NCI-H2196 (cell line): ENCODE measurements around the gene RNF6.
"Not testable (repeated sequence)": the region's sequence is repeated elsewhere in the genome, so short reads cannot be mapped to it uniquely, and the experiment has no call there.

Source experiments
- DNase-seq: peaks from one replicate; lab custom pipeline; 2025; ENCODE audit not compliant: unreplicated experiment; lab: John Stamatoyannopoulos, UW

The RNF6 gene

DNA sequence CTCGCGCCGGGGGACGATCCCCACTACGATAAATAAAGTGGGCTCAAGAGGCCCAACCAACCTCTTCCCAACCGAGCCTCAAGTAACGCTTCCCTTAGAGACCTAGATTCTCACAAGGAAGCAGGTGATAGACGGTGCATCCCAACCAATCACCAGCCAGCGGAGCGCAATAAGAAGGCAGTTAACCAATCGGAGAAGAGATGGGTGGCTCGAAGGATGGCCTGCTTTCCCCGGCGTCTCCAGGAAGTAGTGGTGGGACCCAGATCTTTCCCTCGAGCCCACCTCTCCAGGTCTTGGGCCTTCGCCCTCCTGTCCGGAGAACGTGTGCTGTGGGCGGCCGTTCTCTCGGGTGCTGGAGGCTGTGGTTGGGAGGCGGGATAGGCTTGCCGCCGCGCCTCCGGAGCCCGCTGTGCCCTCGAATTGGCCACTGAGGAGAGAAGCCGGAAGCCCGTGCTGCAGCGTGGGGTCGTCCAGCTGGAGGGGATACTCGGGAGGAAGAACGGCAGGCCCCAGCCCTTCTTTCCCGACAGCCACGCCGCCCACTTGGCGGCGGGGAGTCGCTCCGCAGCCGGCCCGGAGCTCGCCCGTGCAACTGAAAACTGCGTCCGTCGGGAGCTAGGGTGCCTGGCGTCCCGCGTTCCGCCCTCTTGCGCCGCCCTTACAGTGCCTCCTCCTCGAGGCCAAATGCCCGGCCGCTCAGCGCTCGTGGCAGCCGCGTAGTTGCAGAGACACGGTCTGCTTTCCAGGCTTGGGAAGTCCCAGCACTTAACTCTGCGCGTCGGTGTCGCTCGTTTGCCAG is at the start of gene RNF6:
TSS of gene RNF6 (minus strand) at position 594 of the 799 bp plus-strand sequence. CDS start 2,665 bp downstream, outside the sequence.
- peak; percentile 79 for DNase-seq

GRCh38 chr13:26270707-26271106 is 48.6 kb upstream of the RNF6 start:
- DNase-seq, result no peak

DNA sequence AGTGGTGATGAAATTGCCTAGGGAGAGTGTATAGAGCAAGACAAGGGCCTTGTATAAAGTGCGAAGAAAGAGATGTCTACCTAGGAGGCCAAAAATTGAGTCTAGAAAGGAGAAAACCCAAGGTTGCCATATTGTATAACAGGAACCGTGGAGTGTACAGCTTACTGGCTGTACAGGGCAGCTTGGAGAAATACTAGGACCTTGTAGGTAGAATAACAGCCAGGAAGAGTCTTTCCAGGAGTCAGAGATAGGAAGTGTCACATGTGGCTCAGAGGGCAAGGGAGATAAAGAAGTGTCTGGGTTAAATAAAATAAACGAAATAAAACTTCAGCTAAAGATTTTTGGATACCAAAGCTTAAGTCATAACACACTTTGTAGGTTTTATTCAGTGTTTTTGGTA is 44.2 kb upstream of the RNF6 start:
- DNase-seq, result no peak

DNA sequence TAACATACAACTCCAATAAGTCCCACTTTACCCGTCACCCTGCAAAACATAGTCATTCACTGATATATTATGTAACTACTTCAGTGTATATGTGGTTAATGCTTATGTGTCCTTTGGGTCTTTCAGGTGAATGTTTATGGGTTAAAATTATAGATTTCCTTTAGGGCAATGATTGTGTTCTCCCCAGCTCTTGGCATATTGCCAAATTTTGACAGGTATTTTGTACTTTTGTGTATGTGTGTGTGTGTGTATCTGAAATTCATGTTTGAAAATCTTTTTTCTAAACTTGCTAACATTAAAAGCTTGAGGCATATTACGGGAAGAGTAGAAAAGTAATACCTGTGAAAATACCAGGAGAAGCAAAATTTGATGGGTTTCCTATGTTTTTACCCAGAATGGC is 40.0 kb upstream of the RNF6 start:
- no peak for DNase-seq

GRCh38 chr13:26259634-26260033 is 37.5 kb upstream of the RNF6 start:
- DNase-seq, result no peak

DNA sequence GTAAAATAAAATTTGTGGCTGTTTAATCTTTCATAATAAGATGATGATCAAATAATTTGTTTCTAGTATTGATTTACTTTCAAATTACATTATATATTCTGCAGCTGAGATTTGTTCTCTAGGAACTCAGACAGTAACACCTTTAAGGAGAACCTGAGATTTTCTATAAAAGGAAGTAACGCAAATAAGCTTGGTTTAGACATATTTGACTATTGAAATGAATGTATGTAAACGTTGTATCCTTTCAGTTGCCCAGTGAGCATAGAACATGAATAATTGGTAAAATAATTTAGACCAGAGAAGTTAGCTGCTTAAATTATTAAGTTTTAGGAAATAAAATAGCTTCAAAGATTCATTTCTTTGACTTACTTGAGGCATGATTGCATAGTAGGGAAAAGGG is 34.9 kb upstream of the RNF6 start:
- DNase-seq, result no peak

DNA sequence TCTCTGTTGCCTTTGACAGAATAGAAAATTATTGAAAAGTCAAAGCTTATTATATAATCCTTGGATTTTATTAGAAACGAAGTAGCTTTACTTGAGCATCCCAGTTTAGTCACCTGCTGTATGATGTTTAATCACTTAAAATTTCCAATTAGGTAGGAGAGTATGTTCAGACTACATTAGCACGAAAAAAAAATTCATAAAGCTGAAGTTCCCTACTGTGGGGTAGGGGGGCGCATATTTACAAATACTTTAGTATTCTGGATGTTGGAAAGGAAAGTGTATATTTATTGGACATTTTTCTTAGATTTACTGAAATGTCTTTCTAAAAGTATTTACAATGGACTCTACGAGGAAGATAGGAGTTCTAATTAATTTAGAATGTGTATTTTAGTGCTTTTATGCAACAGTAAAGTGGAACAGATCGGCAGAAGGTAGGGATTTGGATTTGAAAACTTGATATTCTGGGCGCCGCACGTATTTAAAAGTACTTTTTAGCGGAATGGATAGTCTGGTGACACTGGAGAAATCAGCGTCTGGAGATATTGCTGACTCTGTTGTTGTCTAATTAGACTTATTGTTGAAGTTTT is 33.7 kb upstream of the RNF6 start:
- DNase-seq, result no peak

DNA sequence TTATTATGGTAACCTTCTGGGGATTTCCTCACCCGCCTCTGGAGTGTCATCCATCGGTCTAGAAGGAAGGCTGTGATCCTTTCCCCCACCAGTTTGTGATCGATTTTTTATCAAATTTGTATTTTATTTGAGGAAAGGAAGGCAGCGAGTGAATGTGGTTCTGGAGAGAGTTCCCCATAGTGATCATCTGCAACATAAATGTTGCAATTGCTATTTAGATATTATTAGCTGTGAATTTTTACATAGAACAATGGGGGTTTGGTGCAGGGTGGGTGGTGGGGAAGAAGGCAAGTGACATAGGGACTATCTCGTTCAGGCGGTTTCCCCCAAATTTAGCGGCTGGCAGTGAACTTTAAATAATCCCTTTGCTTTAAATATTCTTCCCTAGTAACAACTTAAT is 33.0 kb upstream of the RNF6 start:
- no peak for DNase-seq

DNA sequence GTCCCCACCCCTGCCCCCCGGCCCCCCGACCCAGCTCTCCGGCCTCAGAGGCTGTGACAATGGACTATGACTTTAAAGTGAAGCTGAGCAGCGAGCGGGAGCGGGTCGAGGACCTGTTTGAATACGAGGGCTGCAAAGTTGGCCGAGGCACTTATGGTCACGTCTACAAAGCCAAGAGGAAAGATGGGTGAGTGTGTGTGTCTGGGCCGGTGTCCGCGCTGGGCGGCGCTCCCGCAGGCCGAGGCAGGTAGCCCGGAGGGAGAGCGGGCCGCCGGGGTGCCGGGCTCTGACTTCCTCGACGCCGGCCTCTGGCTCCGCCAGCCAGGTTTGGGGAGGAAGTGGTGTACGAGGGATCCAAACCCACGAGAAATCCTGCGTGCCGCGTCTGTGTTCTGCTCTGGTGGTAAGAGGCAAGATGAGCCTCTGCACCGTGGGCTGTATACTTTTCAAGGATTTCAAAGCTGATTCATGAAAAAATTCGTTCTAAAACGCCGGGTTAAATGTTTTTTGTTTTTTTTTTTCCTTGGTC is 32.5 kb upstream of the RNF6 start:
- DNase-seq, result peak; percentile 3

DNA sequence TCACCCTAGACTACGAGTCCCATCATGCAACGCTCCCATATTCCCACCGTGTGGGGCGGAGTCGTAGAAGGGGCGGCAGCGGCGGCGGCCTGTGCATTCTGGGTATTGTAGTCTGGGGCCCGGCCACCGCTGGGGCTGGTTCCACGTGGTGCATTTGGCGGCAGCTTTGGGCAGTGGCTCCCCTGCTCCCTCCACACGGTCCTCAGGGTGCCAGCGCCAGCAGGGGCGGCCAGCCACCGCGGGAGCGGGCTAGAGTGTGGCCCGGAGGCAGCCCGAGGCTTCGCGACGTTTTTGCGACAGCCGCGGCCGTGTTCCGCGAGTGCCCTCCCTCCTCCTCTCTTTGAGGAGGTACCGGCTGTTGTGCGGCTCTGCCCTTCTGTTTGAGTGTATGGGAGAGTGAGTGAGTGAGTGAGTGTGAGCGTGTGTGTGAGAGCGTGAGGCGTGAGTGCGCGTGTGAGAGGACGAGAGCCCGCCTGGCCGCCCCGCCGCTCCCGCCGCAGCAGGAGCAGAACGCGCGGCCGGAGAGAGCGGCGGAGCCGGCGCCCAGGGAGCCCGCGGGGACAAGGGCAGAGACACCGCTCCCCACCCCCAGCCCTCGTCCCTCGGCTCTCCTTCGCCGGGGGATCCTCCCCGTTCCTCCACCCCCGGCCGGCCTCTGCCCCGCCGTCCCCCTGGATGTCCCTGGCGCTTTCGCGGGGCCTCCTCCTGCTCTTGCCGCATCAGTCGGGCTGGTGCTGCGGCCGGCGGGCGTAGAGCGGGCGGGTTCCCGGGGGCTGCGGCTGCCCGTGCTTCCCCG is 31.9 kb upstream of the RNF6 start, which contains the start of gene CDK8:
TSS of gene CDK8 (plus strand) at position 343 of the 796 bp plus-strand sequence. CDS start 513 bp downstream, outside the sequence.
- DNase-seq, result peak; percentile 85

- no peak for DNase-seq
These were observed 31.2 kb upstream of the RNF6 start for GRCh38 chr13:26253262-26253786.

GRCh38 chr13:26252006-26252405 is 29.9 kb upstream of the RNF6 start:
- DNase-seq, result not testable (repeated sequence)

- no peak for DNase-seq
These were observed 27.4 kb upstream of the RNF6 start for GRCh38 chr13:26249551-26249950.

- no peak for DNase-seq
These were observed 25.5 kb upstream of the RNF6 start for GRCh38 chr13:26247608-26248007.

GRCh38 chr13:26247011-26247410 is 24.9 kb upstream of the RNF6 start:
- no peak for DNase-seq

DNA sequence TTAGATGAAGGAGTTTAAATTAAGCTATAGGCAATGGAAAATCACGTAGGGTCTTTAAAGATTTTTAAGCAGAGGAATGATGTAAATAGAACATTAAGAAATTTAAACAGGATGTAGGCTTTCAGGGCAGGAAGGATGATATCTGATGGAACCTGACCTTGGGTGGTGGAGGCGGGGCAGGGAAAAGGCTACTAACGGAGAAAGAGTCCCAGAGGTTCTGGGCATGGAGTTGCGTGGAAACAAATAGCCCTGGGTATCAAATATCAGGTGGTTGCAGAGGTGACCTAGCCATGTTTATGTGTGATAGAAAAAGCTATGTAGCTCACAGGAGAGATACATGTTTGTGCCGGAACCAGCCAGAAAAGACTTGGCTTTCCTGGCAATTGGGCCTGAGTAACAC is 24.0 kb upstream of the RNF6 start:
- no peak for DNase-seq

- no peak for DNase-seq
These were observed 14.2 kb upstream of the RNF6 start for GRCh38 chr13:26236296-26236695.

GRCh38 chr13:26230703-26231102 is 8.6 kb upstream of the RNF6 start:
- DNase-seq, result no peak

DNA sequence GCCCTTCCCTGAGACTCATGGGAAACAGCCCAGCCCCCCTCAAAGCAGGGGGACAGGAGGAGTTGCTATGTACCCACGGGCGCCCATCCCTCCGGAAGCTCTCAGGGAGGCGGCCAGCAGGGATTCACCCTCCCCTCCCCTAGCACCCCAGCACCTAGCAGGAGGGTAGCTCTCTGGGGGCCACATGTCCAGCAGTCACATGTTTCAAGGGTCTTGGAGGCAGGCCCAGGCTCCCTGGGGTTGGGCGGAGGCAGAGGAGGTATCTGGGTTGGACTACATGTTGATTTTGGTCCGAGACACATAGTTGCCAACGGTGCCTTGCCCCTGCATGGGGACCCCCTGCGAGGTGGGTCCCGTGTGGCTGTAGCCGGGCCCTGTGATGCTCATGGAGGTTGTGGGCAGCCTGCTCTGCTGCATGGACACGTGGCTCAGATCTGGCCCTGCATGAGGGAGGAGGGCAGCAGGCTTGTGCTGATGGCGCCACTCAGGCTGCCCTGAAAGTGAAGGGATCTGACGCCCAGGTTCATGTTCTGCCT is 7.0 kb upstream of the RNF6 start:
- no peak for DNase-seq

- DNase-seq, result no peak
These were observed 6.0 kb upstream of the RNF6 start for GRCh38 chr13:26228096-26228495.
